Right atrium auricular region (tissue), 2 donors: ENCODE measurements around the gene DPYD. TPM values are rescaled to one million over a fixed set of nuclear protein-coding genes. Genes with fewer than 3 reads are reported as not detected.

ENCODE experiments used
- DNase-seq: peaks from one replicate; pipeline ENCODE4 v3.0.0-alpha.2; 2019; ENCODE audit warnings: low spot score
- H3K27ac ChIP-seq, 2 donors: fragments of 200-600 bp; sonication (generic); 1 replicate in 1 of 2; 2 replicates in 1 of 2; pipeline ENCODE4 v1.5.1; 2016 to 2019
- H3K27me3 ChIP-seq, 2 donors: fragments of 200-600 bp; sonication (generic); one replicate each; pipeline versions ENCODE4 v1.5.1 to v1.6.0; 2017 to 2019
- H3K36me3 ChIP-seq: fragments of 200-600 bp; sonication (generic); one replicate; pipeline ENCODE4 v1.5.1; 2016
- H3K4me1 ChIP-seq, 2 donors: fragments of 200-600 bp; sonication (generic); one replicate each; pipeline versions ENCODE4 v1.5.1 to v1.6.0; 2017 to 2019
- H3K4me3 ChIP-seq, 2 donors: fragments of 200-600 bp; sonication (generic); 1 replicate in 1 of 2; 2 replicates in 1 of 2; pipeline ENCODE4 v1.5.1; 2017 to 2019; ENCODE audit warnings: mild to moderate bottlenecking in 1 of 2, moderate library complexity in 1 of 2
- H3K9me3 ChIP-seq, 2 donors: fragments of 200-600 bp; sonication (generic); one replicate each; pipeline ENCODE4 v1.5.1; 2019
- CTCF ChIP-seq, 2 donors: fragments of 200-600 bp; sonication (generic); IDR thresholded peaks; one replicate each; pipeline ENCODE4 v1.5.1; 2019; ENCODE audit warnings: antibody characterized with exemption in 2 of 2
- total RNA-seq, 2 donors: library from RNA; depleted of rRNA; stranded (reverse); fragments of >200 nt; gene quantifications; one replicate each; pipeline ENCODE4 v1.1.0, GENCODE V29; 2016

DPYD gene
- total RNA-seq, 2 donors from 2014 or later: 11.3 to 14.5 TPM

GRCh38 chr1:97088391-97088790 lies 832.4 kb downstream of the DPYD start:
- no peak for DNase-seq
- TF ChIP-seq CTCF (IDR thresholded peaks at IDR 0.05): no peak
- Histone ChIP-seq H3K4me1 (no peaks in the 10 kb centered on the region), H3K4me3 (no peak overlapping the region), H3K27me3 (no peaks in the 10 kb centered on the region), H3K27ac (no peak overlapping the region), H3K36me3 (no peaks in the 10 kb centered on the region), H3K9me3 (no peaks in the 10 kb centered on the region)

GRCh38 chr1:97084546-97084945 lies 836.3 kb downstream of the DPYD start:
- no peaks in the 10 kb centered on the region for H3K9me3 ChIP-seq
- no peaks in the 10 kb centered on the region for H3K4me1 ChIP-seq
- no peak for TF ChIP-seq CTCF (IDR thresholded peaks at IDR 0.05)
- no peak overlapping the region for H3K27ac ChIP-seq
- H3K36me3 ChIP-seq: no peaks in the 10 kb centered on the region
- no peak for DNase-seq
- H3K27me3 ChIP-seq: no peaks in the 10 kb centered on the region
- H3K4me3 ChIP-seq: no peak overlapping the region

- Histone ChIP-seq H3K27ac (no peak overlapping the region), H3K27me3 (no peaks in the 10 kb centered on the region), H3K4me3 (no peak overlapping the region), H3K4me1 (no peaks in the 10 kb centered on the region), H3K9me3 (no peaks in the 10 kb centered on the region), H3K36me3 (no peaks in the 10 kb centered on the region)
- no peak for TF ChIP-seq CTCF (IDR thresholded peaks at IDR 0.05)
- DNase-seq: no peak
Measured at GRCh38 chr1:97082160-97082848, 838.5 kb downstream of the DPYD start.

GRCh38 chr1:97078872-97079271 lies 842.0 kb downstream of the DPYD start:
- H3K27ac ChIP-seq: no peak overlapping the region
- no peaks in the 10 kb centered on the region for H3K4me1 ChIP-seq
- no peaks in the 10 kb centered on the region for H3K9me3 ChIP-seq
- TF ChIP-seq CTCF (IDR thresholded peaks at IDR 0.05): no peak
- no peaks in the 10 kb centered on the region for H3K27me3 ChIP-seq
- H3K36me3 ChIP-seq: no peaks in the 10 kb centered on the region
- H3K4me3 ChIP-seq: no peak overlapping the region
- no peak for DNase-seq

GRCh38 chr1:97077221-97077620 lies 843.6 kb downstream of the DPYD start:
- Histone ChIP-seq H3K4me3 (no peak overlapping the region), H3K27ac (no peak overlapping the region), H3K27me3 (no peaks in the 10 kb centered on the region), H3K36me3 (no peaks in the 10 kb centered on the region), H3K4me1 (no peaks in the 10 kb centered on the region), H3K9me3 (no peaks in the 10 kb centered on the region)
- no peak for TF ChIP-seq CTCF (IDR thresholded peaks at IDR 0.05)
- DNase-seq: no peak

- no peaks in the 10 kb centered on the region for H3K36me3 ChIP-seq
- DNase-seq: no peak
- H3K4me1 ChIP-seq: no peaks in the 10 kb centered on the region
- TF ChIP-seq CTCF (IDR thresholded peaks at IDR 0.05): no peak
- H3K27ac ChIP-seq: no peak overlapping the region
- H3K4me3 ChIP-seq: no peak overlapping the region
- no peaks in the 10 kb centered on the region for H3K9me3 ChIP-seq
- no peaks in the 10 kb centered on the region for H3K27me3 ChIP-seq
Measured at GRCh38 chr1:97074771-97075170, 846.1 kb downstream of the DPYD start.
